GM12878 (cell line): ENCODE measurements around the gene RAPGEF3.

ENCODE experiments used
- CTCF ChIP-seq, 3 experiments: IDR thresholded peaks in 2 of 3; conservative IDR thresholded peaks in 1 of 3; 2 replicates each; pipeline ENCODE4 v1.5.1; 2011; ENCODE audit warnings: low read depth in 3 of 3, low read length in 3 of 3, mild to moderate bottlenecking in 3 of 3, control low read depth in 2 of 3, moderate library complexity in 2 of 3, inconsistent platforms in 1 of 3, mixed read lengths in 1 of 3; ENCODE audit not compliant: control insufficient read depth in 2 of 3, insufficient read depth in 1 of 3; ENCODE audit errors: extremely low read depth in 1 of 3
- YY1 ChIP-seq: IDR thresholded peaks from 2 replicates; pipeline ENCODE4 v1.6.1; 2011; ENCODE audit warnings: low read depth, mild to moderate bottlenecking, low read length

GRCh38 chr12:47772738-47773061 lies 14.0 kb upstream of the RAPGEF3 start:
- TF ChIP-seq YY1: no peak
- TF ChIP-seq CTCF (IDR thresholded peaks at IDR 0.05 in 2 of 3, conservative IDR thresholded peaks at IDR 0.05 in 1 of 3; ENCODE audit: control insufficient read depth in 2 of 3, extremely low read depth in 1 of 3, insufficient read depth in 1 of 3, low read depth in 3 of 3, low read length in 3 of 3): no peak
